Liver (tissue), 9 donors: Measurements from ENCODE around the gene SERINC3. TPM values are rescaled to one million over a fixed set of nuclear protein-coding genes. Genes with fewer than 3 reads are reported as not detected.
A peak's percentile ranks its signal among the peaks of the same experiment; 100 is the strongest.

Experiments
- DNase-seq: peaks from one replicate; pipeline ENCODE4 v3.0.0-alpha.2; 2017; ENCODE audit warnings: low spot score
- H3K27ac ChIP-seq, 2 donors: one replicate each; pipeline ENCODE4 v1.7.0; 2013; ENCODE audit warnings: inconsistent platforms in 2 of 2, low read length in 2 of 2, control low read depth in 1 of 2, low read depth in 1 of 2, mild to moderate bottlenecking in 1 of 2
- H3K27me3 ChIP-seq, 4 donors: one replicate each; pipeline versions ENCODE4 v1.6.1 to v1.7.0; 2013; ENCODE audit warnings: low read length in 3 of 4, inconsistent platforms in 1 of 4, mild to moderate bottlenecking in 1 of 4, moderate library complexity in 1 of 4; ENCODE audit not compliant: control insufficient read depth in 4 of 4, insufficient read depth in 4 of 4
- H3K36me3 ChIP-seq, 4 donors: one replicate each; pipeline versions ENCODE4 v1.6.1 to v1.7.0; 2013; ENCODE audit warnings: low read length in 3 of 4, mild to moderate bottlenecking in 3 of 4, low read depth in 1 of 4, moderate library complexity in 1 of 4; ENCODE audit not compliant: control insufficient read depth in 4 of 4, insufficient read depth in 3 of 4
- H3K4me1 ChIP-seq, 4 donors: one replicate each; pipeline versions ENCODE4 v1.6.1 to v1.7.0; 2013; ENCODE audit warnings: low read length in 3 of 4, mild to moderate bottlenecking in 3 of 4, moderate library complexity in 1 of 4; ENCODE audit not compliant: control insufficient read depth in 4 of 4, insufficient read depth in 4 of 4
- H3K4me3 ChIP-seq, 3 donors: one replicate each; pipeline versions ENCODE4 v1.6.1 to v1.7.0; 2013; ENCODE audit warnings: low read length in 3 of 3, control low read depth in 1 of 3, low read depth in 1 of 3, mild to moderate bottlenecking in 1 of 3
- H3K9ac ChIP-seq, 2 donors: one replicate each; pipeline ENCODE4 v1.7.0; 2013; ENCODE audit warnings: low read length in 2 of 2, mild to moderate bottlenecking in 2 of 2, moderate library complexity in 2 of 2, control low read depth in 1 of 2, low read depth in 1 of 2
- H3K9me3 ChIP-seq, 4 donors: one replicate each; pipeline versions ENCODE4 v1.6.1 to v1.7.0; 2013; ENCODE audit warnings: low read length in 3 of 4; ENCODE audit not compliant: control insufficient read depth in 4 of 4
- EGR1 ChIP-seq, 2 donors: IDR thresholded peaks; 2 replicates each; pipeline ENCODE4 v1.6.1; 2016 to 2018; ENCODE audit warnings: antibody characterized with exemption in 2 of 2, low read depth in 2 of 2
- FOXA1 ChIP-seq: IDR thresholded peaks from 2 replicates; pipeline ENCODE4 v1.6.1; 2016; ENCODE audit warnings: antibody characterized with exemption
- FOXA2 ChIP-seq: IDR thresholded peaks from 2 replicates; pipeline ENCODE4 v1.6.1; 2016; ENCODE audit warnings: antibody characterized with exemption
- GABPA ChIP-seq, 2 donors: IDR thresholded peaks in 1 of 2; conservative IDR thresholded peaks in 1 of 2; 2 replicates each; pipeline ENCODE4 v1.6.1; 2016; ENCODE audit warnings: antibody characterized with exemption in 2 of 2, mild to moderate bottlenecking in 1 of 2, moderate library complexity in 1 of 2
- HNF4A ChIP-seq, 2 donors: conservative IDR thresholded peaks; 2 replicates each; pipeline ENCODE4 v1.6.1; 2016; ENCODE audit warnings: antibody characterized with exemption in 2 of 2, mild to moderate bottlenecking in 2 of 2
- HNF4G ChIP-seq: IDR thresholded peaks from 2 replicates; pipeline ENCODE4 v1.6.1; 2016; ENCODE audit warnings: antibody characterized with exemption
- JUND ChIP-seq, 2 donors: IDR thresholded peaks; 2 replicates each; pipeline ENCODE4 v1.6.1; 2016; ENCODE audit warnings: antibody characterized with exemption in 2 of 2
- MAX ChIP-seq: IDR thresholded peaks from 2 replicates; pipeline ENCODE4 v1.6.1; 2016; ENCODE audit warnings: antibody characterized with exemption
- NR2F2 ChIP-seq: IDR thresholded peaks from 2 replicates; pipeline ENCODE4 v1.6.1; 2016; ENCODE audit warnings: antibody characterized with exemption
- RAD21 ChIP-seq, 2 donors: IDR thresholded peaks; 2 replicates each; pipeline ENCODE4 v1.6.1; 2016; ENCODE audit warnings: antibody characterized with exemption in 2 of 2, mild to moderate bottlenecking in 2 of 2
- RXRA ChIP-seq, 2 donors: IDR thresholded peaks; 2 replicates each; pipeline ENCODE4 v1.6.1; 2017 to 2018; ENCODE audit warnings: antibody characterized with exemption in 2 of 2, mild to moderate bottlenecking in 1 of 2
- SP1 ChIP-seq: IDR thresholded peaks from 2 replicates; pipeline ENCODE4 v1.6.1; 2018; ENCODE audit warnings: antibody characterized with exemption, mild to moderate bottlenecking
- TAF1 ChIP-seq: conservative IDR thresholded peaks from 2 replicates; pipeline ENCODE4 v1.6.1; 2016; ENCODE audit warnings: antibody characterized with exemption, mild to moderate bottlenecking
- YY1 ChIP-seq: IDR thresholded peaks from 2 replicates; pipeline ENCODE4 v1.6.1; 2016; ENCODE audit warnings: antibody characterized with exemption, mild to moderate bottlenecking
- WGBS: extraction: QIAGEN DNeasy Blood & Tissue Kit; methylation state at CpG from one replicate; pipeline ENCODE4 v1.1.7; 2013; 5-methylcytosine and 5-hydroxymethylcytosine counted together
- polyA plus RNA-seq, 2 donors: library from polyadenylated mRNA; stranded (reverse) in 1 of 2; unstranded in 1 of 2; fragments of 200-250 nt in 1 of 2; fragments of >200 nt in 1 of 2; fragmentation: Nextera tagmentation in 1 of 2; extraction: Ambion mirVana in 1 of 2; gene quantifications; one replicate each; pipeline versions ENCODE4 v1.2.1 to v1.2.3, GENCODE V29; 2013 to 2015
- total RNA-seq, 2 donors: library from RNA; depleted of rRNA; stranded (reverse); fragments of >200 nt; gene quantifications; one replicate each; pipeline ENCODE4 v1.2.3, GENCODE V29; 2014
- TF ChIP-seq, protein P1 (sequence below): IDR thresholded peaks from 2 replicates; pipeline ENCODE4 v1.6.1; 2016; ENCODE audit warnings: antibody characterized with exemption, mild to moderate bottlenecking
- TF ChIP-seq, protein P2 (sequence below): fragments of 150-350 bp; IDR thresholded peaks from 2 replicates; pipeline ENCODE4 v1.5.1; 2017; ENCODE audit warnings: improper control_type of control experiment, low read depth, low read length; ENCODE audit not compliant: missing input control
- TF ChIP-seq, protein P3 (sequence below): IDR thresholded peaks from 2 replicates; pipeline ENCODE4 v1.6.1; 2016; ENCODE audit warnings: antibody characterized with exemption
- TF ChIP-seq, protein P4 (sequence below): IDR thresholded peaks from 2 replicates; pipeline ENCODE4 v1.6.1; 2016; ENCODE audit warnings: antibody characterized with exemption
- donor health status: healthy.
- donor health status: healthy.
- donor health status: healthy.
- donor health status: healthy.
- donor health status: healthy.

SERINC3 gene
- total and polyA plus RNA-seq, 4 donors, result 51.1 to 70.0 (median 58.5) TPM

GRCh38 chr20:44461142-44461802, 60.6 kb downstream of the SERINC3 start:
- H3K9ac ChIP-seq, result peak overlapping the region; percentile 50 to 69
- WGBS, result 30% methylated on average over 6 of the region's 6 CpGs

More at GRCh38 chr20:44461142-44461802, 60.6 kb downstream of the SERINC3 start:
- Histone ChIP-seq H3K9me3 (no peaks in the 10 kb centered on the region), H3K4me3 (no peak overlapping the region), H3K4me1 (peaks cover 16 to 46% (median 32%) of the 10 kb centered on the region in 4 donors), H3K27me3 (no peaks in the 10 kb centered on the region), H3K36me3 (no peaks in the 10 kb centered on the region), H3K27ac (peak overlapping the region; percentile 87 to 92)
- DNase-seq, result no peak
- TF ChIP-seq FOXA1 (no peak), YY1 (peak; percentile 56), TAF1 (peak; percentile 2), HNF4A (conservative IDR thresholded peaks at IDR 0.05) (peak; percentile 84 to 89), EGR1 (IDR thresholded peaks at IDR 0.05; ENCODE audit: low read depth in 2 of 2) (no peak), MAX (peak; percentile 8), SP1 (peak; percentile 81), HNF4G (peak; percentile 66), GABPA (IDR thresholded peaks at IDR 0.05 in 1 of 2, conservative IDR thresholded peaks at IDR 0.05 in 1 of 2) (peak in 1 of 2 donors; percentile 71), RXRA (IDR thresholded peaks at IDR 0.05) (peak; percentile 64 to 96), FOXA2 (peak; percentile 13), JUND (IDR thresholded peaks at IDR 0.05) (peak in 1 of 2 donors; percentile 54), RAD21 (IDR thresholded peaks at IDR 0.05) (no peak), NR2F2 (peak; percentile 61)
- TF ChIP-seq, protein P1, sequence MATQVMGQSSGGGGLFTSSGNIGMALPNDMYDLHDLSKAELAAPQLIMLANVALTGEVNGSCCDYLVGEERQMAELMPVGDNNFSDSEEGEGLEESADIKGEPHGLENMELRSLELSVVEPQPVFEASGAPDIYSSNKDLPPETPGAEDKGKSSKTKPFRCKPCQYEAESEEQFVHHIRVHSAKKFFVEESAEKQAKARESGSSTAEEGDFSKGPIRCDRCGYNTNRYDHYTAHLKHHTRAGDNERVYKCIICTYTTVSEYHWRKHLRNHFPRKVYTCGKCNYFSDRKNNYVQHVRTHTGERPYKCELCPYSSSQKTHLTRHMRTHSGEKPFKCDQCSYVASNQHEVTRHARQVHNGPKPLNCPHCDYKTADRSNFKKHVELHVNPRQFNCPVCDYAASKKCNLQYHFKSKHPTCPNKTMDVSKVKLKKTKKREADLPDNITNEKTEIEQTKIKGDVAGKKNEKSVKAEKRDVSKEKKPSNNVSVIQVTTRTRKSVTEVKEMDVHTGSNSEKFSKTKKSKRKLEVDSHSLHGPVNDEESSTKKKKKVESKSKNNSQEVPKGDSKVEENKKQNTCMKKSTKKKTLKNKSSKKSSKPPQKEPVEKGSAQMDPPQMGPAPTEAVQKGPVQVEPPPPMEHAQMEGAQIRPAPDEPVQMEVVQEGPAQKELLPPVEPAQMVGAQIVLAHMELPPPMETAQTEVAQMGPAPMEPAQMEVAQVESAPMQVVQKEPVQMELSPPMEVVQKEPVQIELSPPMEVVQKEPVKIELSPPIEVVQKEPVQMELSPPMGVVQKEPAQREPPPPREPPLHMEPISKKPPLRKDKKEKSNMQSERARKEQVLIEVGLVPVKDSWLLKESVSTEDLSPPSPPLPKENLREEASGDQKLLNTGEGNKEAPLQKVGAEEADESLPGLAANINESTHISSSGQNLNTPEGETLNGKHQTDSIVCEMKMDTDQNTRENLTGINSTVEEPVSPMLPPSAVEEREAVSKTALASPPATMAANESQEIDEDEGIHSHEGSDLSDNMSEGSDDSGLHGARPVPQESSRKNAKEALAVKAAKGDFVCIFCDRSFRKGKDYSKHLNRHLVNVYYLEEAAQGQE, result peak; percentile 55
- TF ChIP-seq, protein P2, sequence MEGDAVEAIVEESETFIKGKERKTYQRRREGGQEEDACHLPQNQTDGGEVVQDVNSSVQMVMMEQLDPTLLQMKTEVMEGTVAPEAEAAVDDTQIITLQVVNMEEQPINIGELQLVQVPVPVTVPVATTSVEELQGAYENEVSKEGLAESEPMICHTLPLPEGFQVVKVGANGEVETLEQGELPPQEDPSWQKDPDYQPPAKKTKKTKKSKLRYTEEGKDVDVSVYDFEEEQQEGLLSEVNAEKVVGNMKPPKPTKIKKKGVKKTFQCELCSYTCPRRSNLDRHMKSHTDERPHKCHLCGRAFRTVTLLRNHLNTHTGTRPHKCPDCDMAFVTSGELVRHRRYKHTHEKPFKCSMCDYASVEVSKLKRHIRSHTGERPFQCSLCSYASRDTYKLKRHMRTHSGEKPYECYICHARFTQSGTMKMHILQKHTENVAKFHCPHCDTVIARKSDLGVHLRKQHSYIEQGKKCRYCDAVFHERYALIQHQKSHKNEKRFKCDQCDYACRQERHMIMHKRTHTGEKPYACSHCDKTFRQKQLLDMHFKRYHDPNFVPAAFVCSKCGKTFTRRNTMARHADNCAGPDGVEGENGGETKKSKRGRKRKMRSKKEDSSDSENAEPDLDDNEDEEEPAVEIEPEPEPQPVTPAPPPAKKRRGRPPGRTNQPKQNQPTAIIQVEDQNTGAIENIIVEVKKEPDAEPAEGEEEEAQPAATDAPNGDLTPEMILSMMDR, result no peak
- TF ChIP-seq, protein P3, sequence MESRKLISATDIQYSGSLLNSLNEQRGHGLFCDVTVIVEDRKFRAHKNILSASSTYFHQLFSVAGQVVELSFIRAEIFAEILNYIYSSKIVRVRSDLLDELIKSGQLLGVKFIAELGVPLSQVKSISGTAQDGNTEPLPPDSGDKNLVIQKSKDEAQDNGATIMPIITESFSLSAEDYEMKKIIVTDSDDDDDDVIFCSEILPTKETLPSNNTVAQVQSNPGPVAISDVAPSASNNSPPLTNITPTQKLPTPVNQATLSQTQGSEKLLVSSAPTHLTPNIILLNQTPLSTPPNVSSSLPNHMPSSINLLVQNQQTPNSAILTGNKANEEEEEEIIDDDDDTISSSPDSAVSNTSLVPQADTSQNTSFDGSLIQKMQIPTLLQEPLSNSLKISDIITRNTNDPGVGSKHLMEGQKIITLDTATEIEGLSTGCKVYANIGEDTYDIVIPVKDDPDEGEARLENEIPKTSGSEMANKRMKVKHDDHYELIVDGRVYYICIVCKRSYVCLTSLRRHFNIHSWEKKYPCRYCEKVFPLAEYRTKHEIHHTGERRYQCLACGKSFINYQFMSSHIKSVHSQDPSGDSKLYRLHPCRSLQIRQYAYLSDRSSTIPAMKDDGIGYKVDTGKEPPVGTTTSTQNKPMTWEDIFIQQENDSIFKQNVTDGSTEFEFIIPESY, result peak; percentile 43
- TF ChIP-seq, protein P4, sequence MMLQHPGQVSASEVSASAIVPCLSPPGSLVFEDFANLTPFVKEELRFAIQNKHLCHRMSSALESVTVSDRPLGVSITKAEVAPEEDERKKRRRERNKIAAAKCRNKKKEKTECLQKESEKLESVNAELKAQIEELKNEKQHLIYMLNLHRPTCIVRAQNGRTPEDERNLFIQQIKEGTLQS, result no peak
